Mesothelial cell of epicardium (in vitro differentiated cells): ENCODE measurements around the gene EPHB3. TPM values are rescaled to one million over a fixed set of nuclear protein-coding genes. Genes with fewer than 3 reads are reported as not detected.
A peak's percentile ranks its signal among the peaks of the same experiment; 100 is the strongest.

ENCODE experiments used
- DNase-seq, 2 experiments: peaks; one replicate each; pipeline ENCODE4 v3.0.0; 2021; ENCODE audit warnings: low spot score in 2 of 2; ENCODE audit not compliant: unreplicated experiment in 2 of 2
- H3K27ac Mint-ChIP-seq: 2 replicates; pipeline ENCODE4 v1.8.0; 2021; ENCODE audit warnings: mixed read lengths
- H3K27me3 Mint-ChIP-seq: 2 replicates; pipeline ENCODE4 v1.8.0; 2021; ENCODE audit warnings: low read depth, mixed read lengths
- H3K36me3 Mint-ChIP-seq: 2 replicates; pipeline ENCODE4 v1.8.0; 2021; ENCODE audit warnings: mixed read lengths
- H3K4me1 Mint-ChIP-seq: 2 replicates; pipeline ENCODE4 v1.8.0; 2021; ENCODE audit warnings: mixed read lengths
- H3K4me3 Mint-ChIP-seq: 2 replicates; pipeline ENCODE4 v1.8.0; 2021; ENCODE audit warnings: mild to moderate bottlenecking, moderate library complexity, mixed read lengths
- H3K9me3 Mint-ChIP-seq: 2 replicates; pipeline ENCODE4 v1.8.0; 2021; ENCODE audit warnings: mixed read lengths
- CTCF ChIP-seq: fragments of 200-600 bp; sonication (generic); IDR thresholded peaks from one replicate; pipeline ENCODE4 v1.5.0; 2021; ENCODE audit warnings: antibody characterized with exemption; ENCODE audit not compliant: unreplicated experiment
- total RNA-seq: library from RNA; stranded (reverse); gene quantifications from 3 replicates; pipeline ENCODE4 v1.2.1, GENCODE V29; 2021

EPHB3 gene
- total RNA-seq, 1 donor from 2014 or later, result 115 TPM

- Mint-ChIP-seq H3K27ac (peak overlapping the region; percentile 5), H3K36me3 (no peaks in the 10 kb centered on the region), H3K9me3 (no peaks in the 10 kb centered on the region), H3K4me1 (peaks cover 12% of the 10 kb centered on the region), H3K4me3 (peak overlapping the region; percentile 69), H3K27me3 (peaks cover 54% of the 10 kb centered on the region)
- TF ChIP-seq CTCF, result no peak
- DNase-seq, result no peak
Measured at GRCh38 chr3:184524981-184525336, 36.6 kb upstream of the EPHB3 start.

GRCh38 chr3:184525337-184526087 is 36.1 kb upstream of the EPHB3 start:
- Mint-ChIP-seq H3K9me3 (no peaks in the 10 kb centered on the region), H3K4me3 (peak overlapping the region; percentile 76), H3K27ac (peak overlapping the region; percentile 5), H3K4me1 (peaks cover 12% of the 10 kb centered on the region), H3K27me3 (peaks cover 60% of the 10 kb centered on the region), H3K36me3 (no peaks in the 10 kb centered on the region)
- TF ChIP-seq CTCF, result no peak
- DNase-seq, result no peak

GRCh38 chr3:184526088-184526433 is 35.5 kb upstream of the EPHB3 start:
- no peak for TF ChIP-seq CTCF
- Mint-ChIP-seq H3K9me3 (no peaks in the 10 kb centered on the region), H3K36me3 (no peaks in the 10 kb centered on the region), H3K4me3 (peak overlapping the region; percentile 76), H3K27ac (no peak overlapping the region), H3K4me1 (peaks cover 12% of the 10 kb centered on the region), H3K27me3 (peaks cover 65% of the 10 kb centered on the region)
- no peak for DNase-seq

- no peak for TF ChIP-seq CTCF
- Mint-ChIP-seq H3K4me1 (no peaks in the 10 kb centered on the region), H3K36me3 (no peaks in the 10 kb centered on the region), H3K27ac (no peak overlapping the region), H3K9me3 (no peaks in the 10 kb centered on the region), H3K27me3 (peaks cover 49% of the 10 kb centered on the region), H3K4me3 (no peak overlapping the region)
- DNase-seq, result no peak
Measured at GRCh38 chr3:184531626-184532280, 29.8 kb upstream of the EPHB3 start.

GRCh38 chr3:184532940-184533732 is 28.4 kb upstream of the EPHB3 start:
- no peak for TF ChIP-seq CTCF
- peaks cover 57% of the 10 kb centered on the region for H3K27me3 Mint-ChIP-seq
- DNase-seq, result no peak

More at GRCh38 chr3:184532940-184533732, 28.4 kb upstream of the EPHB3 start:
- Mint-ChIP-seq H3K4me1 (no peaks in the 10 kb centered on the region), H3K36me3 (no peaks in the 10 kb centered on the region), H3K9me3 (no peaks in the 10 kb centered on the region), H3K4me3 (no peak overlapping the region), H3K27ac (no peak overlapping the region)
